NCI-H226 (cell line): ENCODE results near the gene PAPOLA.

Experiments used
- DNase-seq: peaks from one replicate; pipeline ENCODE4 v3.0.0-alpha.2; 2015

The PAPOLA gene

DNA sequence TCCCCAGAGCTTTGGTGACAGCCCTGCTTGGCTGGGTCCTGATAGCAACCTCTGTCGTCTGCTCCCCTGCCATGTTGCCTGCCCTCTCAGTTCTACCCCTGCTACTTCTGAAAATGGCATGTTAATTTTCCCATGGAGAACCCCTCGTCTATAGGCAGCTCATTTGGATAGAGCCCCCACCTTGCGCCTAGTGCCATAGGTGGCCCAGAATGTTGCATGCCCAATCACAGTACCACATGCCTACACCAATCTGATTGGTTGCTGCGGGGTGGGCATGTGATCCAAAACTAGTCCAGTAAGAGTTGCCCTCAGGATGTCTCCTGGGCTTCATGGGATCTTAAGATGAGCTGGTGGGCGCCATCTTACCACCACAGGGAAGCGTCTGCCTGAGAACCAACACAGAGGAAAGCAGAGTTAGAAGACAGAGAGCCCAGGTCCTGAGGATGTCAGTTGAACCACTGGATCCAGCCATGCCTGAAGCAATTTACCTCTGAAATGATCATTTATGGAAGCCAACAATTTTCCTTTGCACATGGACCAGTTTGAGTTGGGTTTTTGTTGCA lies 85.7 kb downstream of the PAPOLA start:
- DNase-seq = no peak

DNA sequence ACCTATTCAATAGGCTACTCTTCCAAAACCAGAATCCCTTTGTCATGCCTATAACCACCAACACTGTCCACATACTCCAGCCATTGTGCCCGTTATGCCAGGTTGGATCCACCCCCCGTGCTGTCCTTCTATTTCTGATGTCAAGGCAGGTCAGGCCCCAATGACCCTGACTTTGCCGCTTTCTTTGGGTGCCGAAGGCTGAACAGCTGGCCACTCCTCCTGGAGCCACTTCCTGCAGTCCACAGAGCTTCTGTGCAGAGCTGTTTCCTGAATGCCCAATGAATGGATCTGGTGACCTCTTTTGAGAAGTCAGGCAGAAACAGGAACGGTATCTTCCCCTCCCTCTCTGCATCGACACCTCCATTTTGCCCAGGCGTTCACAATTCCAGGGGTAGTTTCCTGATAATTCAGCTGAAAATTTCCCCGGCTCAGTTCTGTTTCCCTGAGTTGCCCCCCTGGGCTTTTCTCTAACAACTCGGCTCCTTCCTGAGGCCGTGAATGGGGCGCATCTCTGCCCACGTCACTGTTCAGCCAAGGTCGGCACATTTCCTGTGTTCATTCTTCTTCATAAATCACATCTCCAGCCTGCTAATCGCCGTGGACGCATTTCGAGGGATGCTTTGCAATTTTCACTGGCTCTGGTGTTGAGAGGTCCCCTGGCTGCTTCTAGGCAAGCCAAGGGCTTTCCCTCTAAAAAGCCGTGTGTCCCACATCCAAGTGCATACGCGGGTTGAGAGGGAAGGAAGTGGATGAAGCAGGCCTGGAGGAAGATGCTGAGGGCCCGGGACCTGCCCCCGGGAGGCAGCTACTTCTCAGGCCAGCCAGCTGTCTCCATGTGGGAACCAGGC lies 86.5 kb downstream of the PAPOLA start:
- no peak for DNase-seq

DNA sequence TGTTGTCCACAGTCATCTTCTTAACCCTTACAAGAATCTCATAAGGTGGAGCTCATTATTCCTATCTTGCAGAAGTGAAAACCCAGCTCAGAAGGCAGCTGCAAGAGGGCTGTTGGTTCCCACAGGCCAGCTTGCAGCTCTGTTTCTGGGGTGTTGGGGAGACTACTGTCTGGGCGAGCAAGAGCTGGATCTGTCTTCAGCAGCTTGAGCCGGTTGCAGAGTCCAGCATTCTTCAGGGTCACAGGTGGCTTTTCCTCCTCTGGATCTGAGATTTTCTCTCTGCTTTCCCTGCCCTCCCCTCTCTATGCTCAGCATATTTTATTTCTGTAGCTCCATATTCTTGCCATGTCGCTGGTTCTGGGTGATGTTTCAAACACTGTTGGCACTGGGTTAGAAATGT lies 87.4 kb downstream of the PAPOLA start:
- DNase-seq = no peak

GRCh38 chr14:96590190-96590864 lies 88.1 kb downstream of the PAPOLA start:
- no peak for DNase-seq

GRCh38 chr14:96592591-96593386 lies 90.6 kb downstream of the PAPOLA start:
- DNase-seq = no peak

DNA sequence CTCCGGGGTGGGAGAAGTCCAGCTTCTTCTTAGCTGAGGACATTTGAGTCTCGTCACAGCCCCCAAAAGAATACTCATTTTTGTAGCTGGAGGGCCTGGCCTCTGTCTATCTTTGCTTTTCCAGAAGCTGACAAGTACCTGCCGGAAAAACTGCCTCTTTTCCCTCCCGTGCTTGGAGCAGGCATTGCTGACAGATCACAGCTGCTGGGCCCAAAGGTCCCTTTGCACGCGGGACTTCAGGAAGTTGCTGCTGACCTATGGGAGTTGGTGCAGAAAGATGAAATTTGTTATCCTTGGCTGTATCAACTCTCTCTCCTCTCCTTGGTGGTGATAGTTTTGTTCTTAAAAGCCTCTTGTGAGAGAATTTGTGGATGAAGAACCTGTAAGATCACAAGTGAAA lies 92.8 kb downstream of the PAPOLA start:
- no peak for DNase-seq

GRCh38 chr14:96597680-96598079 lies 95.5 kb downstream of the PAPOLA start:
- no peak for DNase-seq

DNA sequence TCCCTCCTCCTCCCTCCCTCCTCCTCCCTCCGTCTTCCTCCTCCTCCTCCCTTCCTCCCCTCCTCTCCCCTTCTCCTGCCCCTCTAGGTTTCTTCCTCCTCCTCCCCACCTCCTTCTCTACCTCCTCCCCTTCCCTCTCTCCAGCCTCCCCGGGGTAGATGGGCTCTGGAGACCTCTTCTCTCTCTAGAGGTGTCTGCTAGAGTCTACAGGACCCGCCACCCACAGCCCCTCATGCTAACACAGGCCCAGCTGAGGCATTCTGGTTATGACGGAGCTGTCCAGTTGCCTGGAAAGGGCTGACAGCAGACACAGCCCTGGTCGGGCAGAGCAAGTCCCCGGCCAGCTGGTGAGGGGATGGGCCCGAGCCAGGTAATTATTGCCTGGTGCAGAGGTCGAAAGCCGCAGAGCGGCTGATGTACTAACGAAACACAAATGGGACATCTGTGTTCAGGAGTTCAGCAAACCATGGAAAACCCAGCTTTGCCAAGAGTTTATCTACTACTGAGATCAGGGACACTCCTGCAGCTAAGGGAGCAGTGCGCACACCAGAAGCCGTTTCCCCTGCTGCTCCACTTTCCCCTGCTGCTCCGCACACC lies 96.2 kb downstream of the PAPOLA start:
- no peak for DNase-seq

- no peak for DNase-seq
These were observed 96.9 kb downstream of the PAPOLA start for GRCh38 chr14:96599076-96599475.

- DNase-seq = no peak
These were observed 100.0 kb downstream of the PAPOLA start for GRCh38 chr14:96602186-96602585.

- no peak for DNase-seq
These were observed 101.4 kb downstream of the PAPOLA start for GRCh38 chr14:96603350-96604255.

- no peak for DNase-seq
These were observed 112.3 kb downstream of the PAPOLA start for GRCh38 chr14:96614481-96614881.

- DNase-seq = no peak
These were observed 114.1 kb downstream of the PAPOLA start for GRCh38 chr14:96616161-96616721.
